HG03439 (cell line): ENCODE data around the gene CAMK2N1.

ENCODE experiments used
- ATAC-seq: cut with Tn5 transposase; IDR thresholded peaks from one replicate; pipeline ENCODE4 v1.9.1; 2021; ENCODE audit warnings: mild to moderate bottlenecking, moderate library complexity; ENCODE audit not compliant: unreplicated experiment

The CAMK2N1 gene

DNA sequence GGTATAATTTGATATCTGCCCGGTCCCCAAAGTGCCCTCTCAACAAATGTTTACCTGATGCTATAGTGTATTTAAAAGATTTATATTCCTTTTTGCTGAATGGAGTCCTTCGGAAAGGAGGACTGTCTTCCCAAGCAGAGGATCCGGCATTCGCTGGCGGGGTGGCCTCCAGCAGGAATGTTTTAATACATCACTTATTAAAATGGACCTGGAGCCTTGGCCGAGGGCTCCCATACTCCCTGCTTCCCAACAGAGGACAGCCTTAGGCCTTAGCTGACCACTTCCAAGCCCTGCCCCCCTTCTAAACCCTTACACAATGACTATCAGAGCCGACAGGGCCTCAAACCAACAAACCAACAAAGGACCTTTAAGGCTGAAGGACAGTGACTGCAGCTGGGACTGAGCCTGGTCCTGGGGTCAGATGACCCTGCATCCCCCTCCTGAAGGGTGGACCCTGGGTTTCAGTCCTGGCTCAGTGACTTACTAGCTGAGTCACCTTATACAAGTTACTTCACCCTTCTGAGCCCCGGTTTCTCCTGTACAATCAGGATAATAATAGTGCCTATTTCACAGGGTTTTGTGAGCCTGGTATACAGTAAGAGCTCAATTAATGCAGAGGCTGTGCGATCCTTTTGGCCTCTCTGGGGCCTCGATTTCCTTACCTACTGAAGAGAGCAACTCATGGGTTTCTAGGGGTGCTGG is 5.6 kb downstream of the CAMK2N1 start:
- ATAC-seq, result no peak

- ATAC-seq, result no peak
These were observed 6.2 kb downstream of the CAMK2N1 start for GRCh38 chr1:20479840-20480239.

DNA sequence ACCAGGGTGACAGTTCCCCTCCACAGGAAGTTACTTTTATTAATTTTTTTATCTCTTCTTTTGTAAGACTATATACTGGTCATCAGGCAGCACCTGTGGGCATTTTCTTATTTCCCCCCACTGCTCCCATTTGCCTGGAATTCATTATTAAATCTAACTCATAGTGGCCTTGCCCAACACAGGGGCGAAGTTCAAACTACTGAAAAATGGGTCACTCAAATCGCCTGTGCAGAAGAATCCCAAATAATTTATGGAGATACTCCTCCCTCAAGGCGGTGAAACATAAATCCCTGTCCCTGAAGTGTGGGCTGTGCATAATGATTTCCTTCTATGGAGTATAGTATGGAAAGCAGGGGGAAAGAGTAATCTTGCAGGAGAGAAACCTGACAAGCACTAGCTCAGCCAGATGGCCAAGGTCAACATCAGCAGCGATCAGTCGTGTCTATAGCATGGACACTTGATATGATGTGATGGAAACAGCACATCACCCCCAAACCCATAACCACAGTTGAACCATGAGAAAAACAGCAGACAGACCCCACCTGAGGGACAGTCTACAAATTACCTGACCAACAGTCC is 7.9 kb downstream of the CAMK2N1 start:
- no peak for ATAC-seq

DNA sequence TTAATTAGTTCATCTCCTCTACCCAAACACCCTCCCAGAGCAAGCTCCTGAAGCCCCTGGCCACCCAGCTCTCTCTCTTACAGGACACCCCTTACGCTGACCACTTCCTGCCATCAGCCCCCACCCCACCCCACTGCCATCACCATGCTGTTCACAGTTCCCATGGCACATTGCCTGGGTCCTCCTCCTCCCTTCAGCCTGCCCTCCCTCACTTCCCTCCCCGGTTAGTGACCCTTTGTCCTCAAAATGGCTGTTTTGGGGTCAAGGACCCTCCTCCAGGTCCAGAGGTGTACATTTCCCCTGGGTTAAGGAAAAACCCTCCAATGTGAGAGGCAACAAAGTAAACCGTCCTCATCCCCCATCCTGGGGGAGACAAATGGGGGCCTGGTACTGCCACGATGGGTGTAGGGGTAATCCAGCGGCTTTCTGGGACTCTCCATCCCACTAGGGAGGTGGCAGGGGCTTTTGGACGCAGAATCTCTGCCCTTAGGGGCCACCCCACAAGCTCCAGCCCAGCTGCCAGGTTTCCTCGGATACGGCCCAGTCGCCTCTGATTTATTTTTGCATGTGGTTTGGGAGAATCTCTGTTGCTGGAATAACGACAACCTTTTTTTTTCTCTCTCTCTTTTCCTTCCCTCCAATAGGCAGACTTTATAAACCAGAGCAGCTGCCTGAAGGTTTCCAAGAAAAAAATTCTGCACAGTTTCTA is 8.5 kb downstream of the CAMK2N1 start:
- ATAC-seq, result no peak

- no peak for ATAC-seq
These were observed 9.6 kb downstream of the CAMK2N1 start for GRCh38 chr1:20476265-20477038.

DNA sequence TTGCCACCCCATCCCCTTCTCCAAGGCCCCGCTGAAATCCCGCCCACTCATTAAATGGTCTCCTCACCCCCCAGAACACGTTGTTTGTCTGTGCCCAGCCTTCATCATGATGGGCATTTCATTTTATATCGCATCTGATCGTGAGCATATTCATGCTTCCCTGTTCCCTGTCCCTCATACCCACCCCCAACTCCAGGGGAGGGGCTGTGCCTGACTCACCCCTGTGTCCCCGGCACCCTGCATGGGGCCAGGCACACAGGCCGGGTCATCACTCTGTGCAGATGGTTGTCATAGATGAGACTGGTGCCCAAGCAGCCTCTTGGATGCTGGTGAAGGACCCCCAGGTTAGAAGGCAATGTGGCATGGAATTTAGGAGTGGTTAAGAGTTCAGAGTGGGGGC is 11.0 kb downstream of the CAMK2N1 start:
- no peak for ATAC-seq

DNA sequence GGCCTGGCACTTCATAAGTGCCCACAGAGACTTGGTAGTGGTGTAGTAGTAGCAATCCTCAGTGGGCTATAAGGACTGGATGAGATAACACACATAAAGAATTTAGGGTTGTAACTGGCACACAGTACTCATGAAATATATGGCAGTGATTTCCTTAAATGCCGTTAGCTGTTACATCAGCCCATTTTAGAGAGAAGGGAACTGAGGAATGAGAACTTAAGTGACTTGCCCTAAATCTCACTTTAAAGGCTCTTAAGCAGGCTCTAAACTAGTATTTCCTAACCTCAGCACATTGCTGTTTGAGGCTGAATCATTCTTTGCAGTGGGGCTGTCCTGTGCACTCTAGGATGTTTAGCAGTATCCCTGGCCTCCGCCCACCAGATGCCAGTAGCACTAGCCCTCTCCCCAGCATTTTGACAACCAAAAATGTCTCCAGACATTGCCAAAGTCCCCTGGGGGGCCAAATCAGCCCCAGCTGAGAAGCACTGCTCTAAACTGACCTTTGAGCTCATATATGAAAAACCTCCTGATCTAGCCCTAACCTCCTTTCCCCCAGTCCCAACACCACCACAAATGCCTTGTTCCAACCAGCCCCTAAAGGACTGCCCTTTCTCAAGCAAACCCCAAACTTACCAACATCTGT is 11.6 kb downstream of the CAMK2N1 start:
- no peak for ATAC-seq

DNA sequence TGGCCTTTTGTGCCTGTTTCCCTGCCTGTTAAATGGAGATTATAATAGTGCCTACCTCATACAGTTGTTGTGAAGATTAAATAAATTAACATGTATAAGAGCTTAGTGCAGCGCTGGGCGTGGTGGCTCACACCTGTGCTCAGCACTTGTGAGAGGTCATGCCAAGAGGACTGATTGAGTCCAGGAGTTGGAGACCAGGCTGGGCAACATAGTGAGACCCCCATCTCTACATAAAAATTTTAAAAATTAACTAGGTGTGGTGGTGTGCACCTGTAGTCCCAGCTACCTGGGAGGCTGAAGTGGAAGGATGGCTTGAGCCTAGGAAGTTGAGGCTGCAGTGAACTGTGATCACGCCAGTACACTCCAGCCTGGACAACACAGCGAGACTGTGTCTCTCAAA is 12.1 kb downstream of the CAMK2N1 start:
- no peak for ATAC-seq

DNA sequence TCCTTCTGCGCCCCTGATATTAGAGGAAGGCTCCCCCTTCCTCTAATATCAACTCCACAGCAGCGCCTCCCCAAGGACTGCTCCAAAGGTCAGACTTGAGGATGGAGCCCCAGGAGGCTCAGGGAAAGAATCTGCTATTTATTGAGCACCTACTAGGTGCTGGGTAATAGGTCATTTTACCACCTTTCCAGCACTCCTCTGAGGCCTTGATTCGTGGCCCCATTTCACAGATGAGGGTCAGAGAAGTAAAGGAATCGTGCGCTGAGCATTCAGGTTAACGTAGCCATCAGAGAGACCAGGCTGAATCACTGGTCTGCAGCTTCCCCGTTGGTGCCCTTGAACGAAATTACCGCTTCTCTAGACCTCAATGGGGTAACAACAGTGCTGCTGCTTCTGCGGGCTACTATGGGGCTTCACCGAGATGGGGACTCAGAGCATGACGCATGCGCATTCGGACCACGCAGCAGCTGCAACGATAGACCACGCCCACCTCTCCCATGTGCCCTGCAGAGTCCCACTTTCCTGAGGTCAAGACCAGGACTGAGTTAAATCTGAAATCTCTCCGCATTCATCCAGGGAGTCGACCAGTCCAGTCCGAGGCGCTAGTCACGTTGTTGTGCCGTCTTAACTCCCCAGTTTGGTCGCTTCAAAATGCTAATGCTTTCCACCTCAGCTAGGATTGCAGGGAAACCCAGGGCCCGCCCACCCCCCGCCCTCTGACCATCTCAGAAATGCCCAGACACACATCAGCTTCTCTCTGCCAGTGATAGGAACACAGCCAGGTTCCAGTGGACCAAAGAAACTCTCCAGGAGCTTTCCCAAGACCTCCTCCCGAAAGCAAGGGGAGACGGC is 12.9 kb downstream of the CAMK2N1 start:
- no peak for ATAC-seq

DNA sequence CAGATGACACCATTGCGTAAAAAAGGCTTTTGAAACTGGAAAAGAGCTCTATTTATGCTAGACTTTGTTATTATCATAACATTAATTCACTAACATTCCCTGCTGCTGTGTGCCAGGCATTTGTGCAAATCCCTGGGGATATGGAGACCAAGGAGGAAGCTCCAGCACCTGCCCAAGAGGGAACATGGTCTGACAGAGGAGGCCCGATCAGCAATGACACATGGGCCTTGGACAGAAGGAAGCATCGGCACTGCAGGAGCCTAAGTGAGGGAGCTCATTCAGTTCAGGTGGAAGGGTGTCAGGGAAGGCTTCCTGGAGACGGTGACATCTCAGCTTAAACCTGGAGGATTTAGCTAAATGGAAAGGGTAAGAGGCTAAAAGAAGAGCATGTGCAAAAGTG is 13.9 kb downstream of the CAMK2N1 start:
- ATAC-seq, result no peak

DNA sequence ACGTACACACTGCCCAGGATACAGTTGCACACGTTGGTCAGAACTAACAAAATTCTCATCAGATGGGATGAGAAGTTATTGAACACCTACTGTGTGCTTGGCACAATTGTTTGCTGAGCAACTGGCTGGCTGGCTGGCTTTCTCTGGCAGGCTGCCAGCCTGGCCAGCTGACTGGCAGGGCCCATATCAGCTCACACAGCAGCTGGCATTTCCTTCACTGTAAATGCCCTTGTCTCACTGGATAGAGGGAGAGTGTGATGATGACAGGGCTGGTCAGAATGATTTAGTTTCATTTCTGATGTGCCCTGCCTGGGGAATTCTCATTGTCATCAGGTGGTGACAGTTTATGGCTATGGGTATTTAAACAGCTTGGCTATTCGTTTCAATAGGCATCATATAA is 15.8 kb downstream of the CAMK2N1 start:
- no peak for ATAC-seq

GRCh38 chr1:20469406-20470076 is 16.5 kb downstream of the CAMK2N1 start:
- no peak for ATAC-seq

GRCh38 chr1:20466273-20466672 is 19.7 kb downstream of the CAMK2N1 start:
- ATAC-seq, result no peak

- ATAC-seq, result no peak
These were observed 20.8 kb downstream of the CAMK2N1 start for GRCh38 chr1:20465187-20465586.

- no peak for ATAC-seq
These were observed 22.5 kb downstream of the CAMK2N1 start for GRCh38 chr1:20463502-20463901.

DNA sequence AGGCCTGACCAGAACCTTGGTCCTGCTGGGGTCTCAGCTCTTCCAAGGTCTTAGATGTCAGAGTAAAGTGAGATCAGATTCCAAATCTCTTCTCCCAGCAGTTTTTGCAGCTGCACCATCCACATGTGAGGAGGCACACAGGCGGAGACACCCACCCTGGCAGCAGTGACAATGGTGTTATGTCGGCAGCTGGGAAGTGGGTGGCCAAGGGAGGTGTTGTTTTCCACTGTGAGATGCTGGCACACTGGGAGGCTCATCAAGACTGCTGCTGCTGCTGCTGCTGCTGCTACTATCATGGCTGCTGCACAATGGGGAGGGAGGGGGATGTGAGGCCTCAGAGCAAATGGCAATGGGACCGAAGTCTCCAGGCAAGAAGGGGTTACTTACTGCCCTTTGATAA is 23.6 kb downstream of the CAMK2N1 start:
- ATAC-seq, result no peak

GRCh38 chr1:20458717-20459116 is 27.3 kb downstream of the CAMK2N1 start:
- no peak for ATAC-seq

GRCh38 chr1:20454004-20454403 is 32.0 kb downstream of the CAMK2N1 start:
- ATAC-seq, result no peak

- no peak for ATAC-seq
These were observed 36.2 kb downstream of the CAMK2N1 start for GRCh38 chr1:20449735-20450311.
